Chondrocyte (in vitro differentiated cells): ENCODE measurements around the gene SMIM41. TPM values are rescaled to one million over a fixed set of nuclear protein-coding genes. Genes with fewer than 3 reads are reported as not detected.

Source experiments
- DNase-seq: peaks from one replicate; pipeline ENCODE4 v3.0.0; 2021; ENCODE audit warnings: mixed read lengths, low spot score
- H3K27ac Mint-ChIP-seq: one replicate; pipeline ENCODE4 v1.8.0; 2021; ENCODE audit warnings: mild to moderate bottlenecking, moderate library complexity, mixed read lengths; ENCODE audit not compliant: unreplicated experiment
- H3K27me3 Mint-ChIP-seq: 2 replicates; pipeline ENCODE4 v1.8.0; 2021; ENCODE audit warnings: low read depth, mixed read lengths
- H3K36me3 Mint-ChIP-seq: 2 replicates; pipeline ENCODE4 v1.8.0; 2021; ENCODE audit warnings: low read depth, mixed read lengths
- H3K4me1 Mint-ChIP-seq: 2 replicates; pipeline ENCODE4 v1.8.0; 2021; ENCODE audit warnings: low read depth, mild to moderate bottlenecking, mixed read lengths
- H3K4me3 Mint-ChIP-seq: one replicate; pipeline ENCODE4 v1.8.0; 2021; ENCODE audit warnings: mild to moderate bottlenecking, moderate library complexity, mixed read lengths; ENCODE audit not compliant: unreplicated experiment
- H3K9me3 Mint-ChIP-seq: 2 replicates; pipeline ENCODE4 v1.8.0; 2021; ENCODE audit warnings: low read depth, mixed read lengths
- total RNA-seq: library from RNA; stranded (reverse); gene quantifications from 3 replicates; pipeline ENCODE4 v1.2.1, GENCODE V29; 2021
- TF ChIP-seq, protein P1 (sequence below): fragments of 200-600 bp; sonication (generic); IDR thresholded peaks from 2 replicates; pipeline ENCODE4 v1.5.0; 2021; ENCODE audit warnings: antibody characterized with exemption, mild to moderate bottlenecking, moderate library complexity

Gene SMIM41
- total RNA-seq, 1 donor from 2014 or later, result not detected

DNA sequence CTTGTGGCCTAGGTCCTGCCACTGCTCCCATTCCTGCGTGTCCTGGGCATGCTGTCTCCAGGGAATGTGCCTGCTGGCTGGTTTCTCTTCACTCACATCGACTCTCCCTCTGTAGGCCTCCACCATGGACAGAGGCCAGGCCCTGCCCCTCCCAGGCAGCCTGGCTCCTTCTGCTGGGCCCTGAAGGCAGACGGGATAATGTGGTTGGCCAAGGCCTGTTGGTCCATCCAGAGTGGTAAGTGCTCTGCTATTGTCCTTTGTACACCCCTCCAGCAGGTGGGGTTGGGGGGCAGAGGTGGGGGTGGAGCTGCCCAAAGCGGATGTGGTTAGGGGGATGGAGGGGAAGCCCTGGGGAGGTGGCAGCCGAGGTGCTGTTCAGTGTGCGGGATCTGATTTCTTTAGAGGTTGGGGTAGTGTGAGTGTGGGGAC, 37.8 kb upstream of the SMIM41 start:
- Mint-ChIP-seq H3K4me3 (no peak overlapping the region), H3K4me1 (peaks cover 13% of the 10 kb centered on the region), H3K27ac (no peak overlapping the region), H3K36me3 (peaks cover 2% of the 10 kb centered on the region), H3K27me3 (no peaks in the 10 kb centered on the region), H3K9me3 (no peaks in the 10 kb centered on the region)
- no peak for DNase-seq
- TF ChIP-seq, protein P1, sequence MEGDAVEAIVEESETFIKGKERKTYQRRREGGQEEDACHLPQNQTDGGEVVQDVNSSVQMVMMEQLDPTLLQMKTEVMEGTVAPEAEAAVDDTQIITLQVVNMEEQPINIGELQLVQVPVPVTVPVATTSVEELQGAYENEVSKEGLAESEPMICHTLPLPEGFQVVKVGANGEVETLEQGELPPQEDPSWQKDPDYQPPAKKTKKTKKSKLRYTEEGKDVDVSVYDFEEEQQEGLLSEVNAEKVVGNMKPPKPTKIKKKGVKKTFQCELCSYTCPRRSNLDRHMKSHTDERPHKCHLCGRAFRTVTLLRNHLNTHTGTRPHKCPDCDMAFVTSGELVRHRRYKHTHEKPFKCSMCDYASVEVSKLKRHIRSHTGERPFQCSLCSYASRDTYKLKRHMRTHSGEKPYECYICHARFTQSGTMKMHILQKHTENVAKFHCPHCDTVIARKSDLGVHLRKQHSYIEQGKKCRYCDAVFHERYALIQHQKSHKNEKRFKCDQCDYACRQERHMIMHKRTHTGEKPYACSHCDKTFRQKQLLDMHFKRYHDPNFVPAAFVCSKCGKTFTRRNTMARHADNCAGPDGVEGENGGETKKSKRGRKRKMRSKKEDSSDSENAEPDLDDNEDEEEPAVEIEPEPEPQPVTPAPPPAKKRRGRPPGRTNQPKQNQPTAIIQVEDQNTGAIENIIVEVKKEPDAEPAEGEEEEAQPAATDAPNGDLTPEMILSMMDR, result no peak

DNA sequence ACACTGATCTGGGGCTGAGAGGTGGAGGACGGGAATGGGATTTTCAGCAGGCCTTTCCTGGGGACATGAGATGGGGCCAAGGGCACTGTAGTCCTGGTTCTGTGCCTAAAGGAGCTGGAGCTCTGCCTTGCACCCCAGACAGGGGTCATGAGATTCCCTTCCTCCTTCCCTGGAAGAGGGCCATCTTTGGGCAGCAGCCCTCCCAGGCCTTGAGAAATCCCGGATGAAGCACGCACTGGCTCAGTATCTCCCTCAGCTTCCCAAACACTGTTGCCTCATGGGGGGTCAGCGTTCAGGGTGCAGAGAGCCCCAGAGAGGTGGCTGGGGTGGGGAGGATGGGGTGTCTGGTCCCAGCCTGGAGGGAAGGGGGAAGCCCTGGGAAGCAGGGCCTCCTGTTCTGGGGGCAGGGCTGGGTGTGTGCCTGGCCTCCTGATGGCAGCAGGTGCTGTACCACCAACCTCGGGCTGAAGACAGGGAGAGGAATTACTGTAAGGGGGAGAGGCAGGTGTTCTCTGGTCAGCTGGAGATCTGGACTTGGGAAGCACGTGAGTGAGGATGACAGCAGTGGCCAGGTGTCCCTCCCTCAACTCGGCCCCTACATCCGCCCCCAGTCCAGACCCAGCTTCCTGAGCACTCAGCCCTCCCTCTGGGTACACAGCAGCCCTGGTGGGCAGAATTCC, 36.7 kb upstream of the SMIM41 start:
- Mint-ChIP-seq H3K9me3 (no peaks in the 10 kb centered on the region), H3K4me3 (no peak overlapping the region), H3K27ac (no peak overlapping the region), H3K27me3 (no peaks in the 10 kb centered on the region), H3K4me1 (peaks cover 10% of the 10 kb centered on the region), H3K36me3 (peaks cover 2% of the 10 kb centered on the region)
- TF ChIP-seq, protein P1, result no peak
- DNase-seq, result no peak

- Mint-ChIP-seq H3K27me3 (no peaks in the 10 kb centered on the region), H3K4me1 (peaks cover 5% of the 10 kb centered on the region), H3K27ac (no peak overlapping the region), H3K4me3 (no peak overlapping the region), H3K36me3 (peaks cover 2% of the 10 kb centered on the region), H3K9me3 (no peaks in the 10 kb centered on the region)
- DNase-seq, result no peak
- TF ChIP-seq, protein P1, result no peak
These were observed 35.9 kb upstream of the SMIM41 start for GRCh38 chr12:52043386-52044212.

- H3K9me3 Mint-ChIP-seq, result no peaks in the 10 kb centered on the region
- DNase-seq, result no peak
- H3K4me3 Mint-ChIP-seq, result no peak overlapping the region
- TF ChIP-seq, protein P1, result no peak
- no peak overlapping the region for H3K27ac Mint-ChIP-seq
- peaks cover 2% of the 10 kb centered on the region for H3K36me3 Mint-ChIP-seq
- no peaks in the 10 kb centered on the region for H3K27me3 Mint-ChIP-seq
- peaks cover 7% of the 10 kb centered on the region for H3K4me1 Mint-ChIP-seq
These were observed 35.1 kb upstream of the SMIM41 start for GRCh38 chr12:52044292-52044983.

- Mint-ChIP-seq H3K4me3 (no peak overlapping the region), H3K9me3 (no peaks in the 10 kb centered on the region), H3K36me3 (peaks cover 2% of the 10 kb centered on the region), H3K27me3 (no peaks in the 10 kb centered on the region), H3K4me1 (peaks cover 16% of the 10 kb centered on the region), H3K27ac (no peak overlapping the region)
- TF ChIP-seq, protein P1, result no peak
- no peak for DNase-seq
These were observed 33.7 kb upstream of the SMIM41 start for GRCh38 chr12:52045794-52046199.
